ENCODE results near the gene DYRK1A.

Gene DYRK1A

DNA sequence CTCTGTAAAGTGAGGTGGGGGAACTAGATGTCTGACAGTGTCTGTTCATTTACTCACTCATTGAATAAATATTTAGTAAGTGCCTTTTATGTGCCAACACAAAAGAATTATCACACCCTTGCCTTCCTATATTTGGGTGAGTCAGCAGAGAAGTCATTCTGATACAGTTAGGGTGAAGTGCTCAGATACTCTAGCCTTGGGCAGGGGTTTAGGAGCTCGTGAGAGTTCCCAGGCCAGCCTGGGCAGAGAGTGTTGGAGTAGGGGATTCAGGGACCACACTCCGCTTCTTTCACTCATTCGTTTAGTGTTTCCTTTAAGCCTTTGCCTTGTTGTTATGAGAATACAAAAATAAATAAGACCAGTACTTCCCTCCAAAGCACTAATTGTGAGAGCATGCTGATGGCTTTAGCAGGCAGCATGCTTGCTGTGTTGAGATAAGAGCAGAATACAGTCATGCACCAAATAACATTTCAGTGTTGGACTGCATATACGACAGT lies 83.9 kb downstream of the DYRK1A start:
- no peak for DNase-seq

DNA sequence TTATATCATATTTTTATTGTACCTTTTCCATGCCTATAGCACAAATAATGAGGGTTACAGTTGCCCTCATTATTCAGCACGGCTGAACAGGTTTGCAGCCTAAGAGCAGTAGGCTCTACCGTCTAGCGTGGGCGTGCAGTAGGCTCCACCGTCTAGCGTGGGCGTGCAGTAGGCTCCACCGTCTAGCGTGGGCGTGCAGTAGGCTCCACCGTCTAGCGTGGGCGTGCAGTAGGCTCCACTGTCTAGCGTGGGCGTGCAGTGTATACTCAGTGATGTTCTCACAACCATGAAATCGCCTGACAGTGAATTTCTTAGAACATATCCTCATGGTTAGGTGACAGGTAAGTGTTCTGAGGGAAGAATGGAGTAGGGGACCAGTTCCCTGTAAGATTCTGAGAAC lies 84.9 kb downstream of the DYRK1A start:
- no peak for DNase-seq

DNA sequence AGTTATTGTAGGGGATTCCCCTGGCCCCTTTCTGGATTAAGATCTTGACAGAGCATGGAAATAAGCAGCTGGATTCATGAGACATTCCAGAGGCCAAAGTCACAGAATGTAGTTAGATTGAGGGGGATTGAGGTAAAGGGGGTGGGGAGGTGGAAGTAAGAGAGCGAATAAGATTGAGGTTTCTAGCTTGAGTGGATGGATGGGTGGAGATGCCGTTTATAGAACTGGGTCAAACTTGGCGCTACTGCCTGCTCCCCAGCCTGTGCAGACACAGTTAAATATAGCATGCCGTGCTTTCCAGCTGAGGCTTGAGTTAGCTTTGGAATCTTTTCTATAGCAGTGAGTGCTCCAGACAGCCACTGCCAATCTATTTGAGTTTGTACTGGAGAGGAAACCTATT lies 85.7 kb downstream of the DYRK1A start:
- DNase-seq, result no peak

DNA sequence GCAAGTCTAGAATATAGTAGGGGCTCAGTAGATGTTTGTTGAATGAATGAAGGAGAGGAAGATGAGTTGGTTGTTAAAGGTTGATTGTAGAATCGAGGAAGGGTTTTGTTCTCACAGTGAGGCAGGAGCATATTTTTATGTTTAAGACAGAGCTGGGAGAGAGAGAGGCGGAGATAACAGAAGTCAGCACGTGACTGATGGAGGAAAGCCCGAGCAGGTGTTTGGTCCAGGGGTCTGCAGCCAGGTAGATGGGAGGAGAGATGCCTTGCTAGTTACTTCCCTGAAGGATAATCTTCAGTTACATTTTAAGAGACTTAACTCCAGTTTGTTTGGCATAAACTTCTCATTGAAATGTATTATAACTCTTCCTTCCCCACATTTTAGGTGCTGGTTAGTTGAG lies 86.8 kb downstream of the DYRK1A start:
- no peak for DNase-seq

DNA sequence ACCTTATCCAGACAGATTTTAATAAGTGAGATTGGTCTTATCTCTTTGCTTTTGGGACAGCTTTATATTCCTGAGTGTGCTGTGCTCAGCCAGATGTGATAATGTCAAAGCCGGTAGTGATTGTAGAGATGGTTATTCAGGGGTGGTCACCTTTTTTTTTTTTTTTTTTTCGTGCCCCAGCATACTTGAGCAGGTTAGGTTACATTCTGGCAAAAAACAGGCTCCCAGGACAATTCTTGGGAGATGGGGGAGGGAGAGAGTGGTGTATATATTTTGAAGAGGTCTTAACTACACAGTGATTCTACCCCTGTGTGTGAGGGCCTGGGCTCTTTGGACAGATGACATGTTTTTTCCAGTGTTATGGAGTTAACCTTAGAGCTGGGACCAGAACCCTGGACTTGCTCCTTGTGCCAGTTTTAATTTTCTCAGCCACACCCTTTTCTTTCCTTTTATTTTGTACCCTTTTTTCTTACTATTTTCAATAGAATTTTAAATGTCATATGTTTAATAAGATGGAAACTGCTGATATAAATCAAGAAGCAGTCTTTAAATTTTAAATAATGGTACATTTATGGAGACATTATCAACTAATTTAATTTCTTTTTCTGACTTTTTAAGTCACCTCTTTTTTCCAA lies 88.4 kb downstream of the DYRK1A start:
- no peak for DNase-seq

DNA sequence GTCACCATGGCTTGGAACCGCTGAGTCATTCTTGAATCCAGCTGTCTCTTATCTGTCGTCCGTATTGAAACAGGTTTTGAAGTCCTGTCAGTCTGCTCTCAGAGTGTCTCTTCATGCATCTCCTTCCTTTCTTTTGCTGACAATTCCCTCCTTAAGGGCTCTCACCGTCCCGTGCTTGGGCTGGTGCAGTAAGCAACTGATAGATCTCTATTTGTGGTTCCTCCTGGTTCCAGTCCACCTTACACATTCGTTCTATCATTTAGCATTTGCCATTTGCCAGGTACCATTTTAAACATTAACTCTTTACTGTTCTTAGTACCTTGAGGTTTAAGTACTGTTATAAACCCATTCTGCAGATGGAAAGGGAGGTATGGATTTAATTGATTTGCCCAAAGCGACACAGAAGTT lies 88.9 kb downstream of the DYRK1A start:
- DNase-seq, result no peak

DNA sequence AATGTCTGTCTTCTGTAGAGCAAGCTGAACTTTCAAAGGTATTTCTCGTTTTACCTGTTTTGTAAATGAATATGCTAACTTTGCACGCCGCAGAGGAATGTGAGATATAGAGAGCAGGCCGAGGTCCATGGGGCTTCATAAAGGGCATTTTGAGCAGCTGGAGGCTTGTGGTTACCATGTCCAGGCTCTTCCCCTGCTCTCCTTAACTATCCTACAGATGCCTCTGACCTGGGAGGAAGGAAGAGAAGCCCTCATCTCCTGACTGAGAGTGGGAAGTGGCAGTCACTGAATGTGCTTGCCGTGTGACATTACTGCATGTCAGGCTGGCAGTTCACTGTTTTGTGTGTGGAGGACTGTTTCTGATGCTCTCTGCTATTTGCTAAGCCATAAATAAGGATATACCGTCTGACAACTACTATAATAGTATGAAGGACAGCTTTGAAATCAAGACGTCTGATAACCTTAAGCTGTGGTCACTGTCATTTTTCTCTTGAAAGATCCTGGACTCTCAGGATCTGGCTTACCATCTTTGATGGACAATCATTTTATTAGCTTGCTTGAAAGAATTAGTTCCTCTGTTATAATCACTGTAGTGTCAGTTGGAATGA lies 92.2 kb downstream of the DYRK1A start:
- no peak for DNase-seq

DNA sequence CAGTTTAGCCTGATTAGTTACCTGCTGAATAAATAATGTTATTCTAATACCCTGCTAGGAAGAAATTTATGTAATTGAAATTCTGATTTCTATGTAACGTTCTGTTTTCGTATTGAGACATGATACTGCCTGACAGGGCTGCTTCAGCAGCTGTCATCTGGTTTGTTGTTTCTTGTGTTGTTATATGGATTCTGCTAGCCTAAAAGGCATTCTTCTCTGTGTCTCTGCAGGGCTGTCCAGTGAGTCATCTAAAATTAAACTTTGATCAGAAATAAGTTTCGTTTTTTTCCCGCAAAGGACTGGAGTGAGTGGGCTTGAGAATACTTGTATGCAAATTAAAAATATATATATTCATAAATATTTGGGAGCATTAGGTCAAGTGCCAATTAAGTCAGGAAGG lies 93.0 kb downstream of the DYRK1A start:
- DNase-seq, result no peak

DNA sequence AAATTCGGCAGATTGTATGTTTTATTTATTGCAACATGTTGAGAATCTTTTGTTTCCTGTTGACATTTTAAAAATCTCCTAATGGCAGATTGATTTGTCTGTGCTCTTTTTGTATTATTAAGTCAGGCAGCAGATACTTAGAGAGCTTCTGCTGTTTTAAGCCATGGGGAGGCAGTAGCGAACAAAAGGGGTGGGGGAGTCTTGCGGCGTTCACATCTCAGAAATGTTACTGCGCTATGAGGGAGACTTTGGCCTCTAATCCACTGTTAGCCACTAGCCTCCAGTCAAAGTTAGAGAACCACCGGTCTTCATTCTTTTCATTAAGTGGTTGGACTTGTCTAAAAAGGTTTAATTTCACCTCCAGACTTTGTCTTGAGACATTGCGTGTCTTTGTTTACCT lies 93.6 kb downstream of the DYRK1A start:
- no peak for DNase-seq

DNA sequence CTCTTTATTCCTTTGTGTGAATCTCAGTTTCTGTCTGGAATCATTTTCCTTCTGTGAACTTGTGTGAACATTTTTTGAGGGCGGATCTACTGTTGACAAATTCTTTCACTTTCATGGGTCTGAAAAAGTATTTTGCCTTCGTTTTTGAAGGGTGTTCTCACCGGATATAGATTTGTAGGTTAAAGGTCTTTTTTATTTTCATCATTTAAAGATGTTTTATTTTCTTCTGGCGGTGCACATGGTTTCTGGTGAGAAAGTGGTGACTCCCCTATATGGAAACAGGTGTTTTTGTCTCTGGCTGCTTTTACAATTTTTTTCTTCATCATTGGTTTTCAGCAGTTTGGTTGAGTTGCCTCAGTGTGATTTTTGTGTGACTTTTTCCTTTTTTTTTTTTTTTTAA lies 94.9 kb downstream of the DYRK1A start:
- DNase-seq, result no peak

DNA sequence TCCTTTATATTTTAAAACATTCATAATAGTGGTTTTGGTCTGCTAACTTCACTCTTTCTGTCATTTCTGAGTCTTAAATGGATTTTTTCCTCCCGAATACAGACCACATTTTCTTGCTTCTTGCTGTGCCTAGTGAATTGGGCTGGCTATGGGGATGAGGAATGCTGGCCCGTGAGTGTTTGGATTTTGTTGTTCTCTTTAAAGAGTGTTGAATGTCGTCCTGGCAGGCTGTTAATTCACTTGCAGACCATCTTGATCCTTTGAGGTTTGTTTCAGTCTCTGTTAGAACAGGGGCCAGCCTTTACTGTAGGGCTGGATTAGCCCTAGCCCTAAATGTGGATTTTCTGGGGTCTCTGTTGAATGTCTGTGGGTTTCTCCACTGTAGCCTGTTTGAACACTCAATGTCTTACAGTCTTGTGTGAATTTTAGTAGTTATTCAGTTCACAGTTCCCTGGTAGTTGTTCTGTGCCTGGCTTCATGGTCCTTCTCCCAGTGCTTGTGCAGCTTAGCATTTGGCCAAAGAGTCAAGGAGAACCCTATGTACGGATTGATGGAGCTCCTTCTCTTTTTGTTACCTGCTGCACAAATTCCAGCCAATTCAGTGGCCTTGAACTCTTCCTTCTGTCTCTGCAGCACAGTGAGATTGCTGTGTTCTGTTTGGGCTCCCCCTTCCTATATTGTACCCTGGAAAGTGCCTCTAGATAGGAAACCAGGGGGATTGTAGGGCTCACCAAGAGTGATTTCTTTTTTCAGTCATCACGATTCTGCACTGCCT lies 95.7 kb downstream of the DYRK1A start:
- no peak for DNase-seq

DNA sequence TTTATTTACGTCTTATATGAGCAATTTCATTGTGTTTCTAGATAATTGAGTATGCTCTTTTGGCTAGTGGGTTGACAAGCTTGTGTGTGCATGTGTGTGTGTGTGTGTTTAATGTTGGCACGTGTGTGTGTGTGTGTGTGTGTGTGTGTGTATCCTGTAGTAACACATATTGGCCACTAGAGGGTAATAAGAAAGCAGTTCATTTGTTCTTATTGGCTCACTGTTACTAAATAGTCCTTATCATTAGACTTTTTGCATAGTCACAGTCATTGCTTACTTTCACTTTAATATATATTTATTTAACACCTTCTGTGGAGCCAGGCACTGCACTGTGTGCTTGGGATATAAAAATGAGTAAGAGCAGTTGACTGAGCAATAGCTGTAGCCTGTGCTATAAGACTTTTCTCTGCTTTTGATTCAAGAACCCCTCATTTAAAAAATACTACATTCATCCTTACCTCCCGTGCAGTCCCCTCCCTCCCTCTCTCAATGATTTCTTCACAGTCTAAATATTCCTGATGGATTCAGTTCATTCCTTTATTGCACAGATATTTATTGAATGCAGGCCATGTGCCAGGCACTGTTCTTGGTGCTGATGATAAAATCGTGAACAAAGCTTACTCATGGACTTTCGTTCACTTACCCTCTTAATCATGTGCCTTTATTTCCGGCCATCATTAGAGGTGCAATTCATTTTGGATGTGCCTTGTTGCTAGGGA lies 96.7 kb downstream of the DYRK1A start:
- DNase-seq, result no peak

DNA sequence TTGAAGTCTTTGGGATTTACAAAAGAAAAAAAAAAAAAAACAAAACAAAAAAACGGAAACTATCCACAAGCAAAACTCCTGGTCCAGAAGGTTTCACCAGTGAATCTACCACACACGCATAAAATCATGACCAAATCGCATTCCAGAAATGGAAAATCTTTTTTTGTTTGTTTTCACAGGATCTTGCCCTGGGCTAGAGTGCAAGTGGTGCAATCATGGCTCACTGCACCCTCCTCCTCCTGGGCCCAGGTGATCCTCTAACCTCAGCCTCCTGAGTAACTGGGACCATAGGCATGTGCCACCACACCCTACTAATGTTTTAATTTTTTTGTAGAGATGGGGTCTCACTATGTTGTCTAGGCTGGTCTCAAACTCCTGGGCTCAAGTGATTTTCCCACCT lies 100.5 kb downstream of the DYRK1A start:
- DNase-seq, result no peak

DNA sequence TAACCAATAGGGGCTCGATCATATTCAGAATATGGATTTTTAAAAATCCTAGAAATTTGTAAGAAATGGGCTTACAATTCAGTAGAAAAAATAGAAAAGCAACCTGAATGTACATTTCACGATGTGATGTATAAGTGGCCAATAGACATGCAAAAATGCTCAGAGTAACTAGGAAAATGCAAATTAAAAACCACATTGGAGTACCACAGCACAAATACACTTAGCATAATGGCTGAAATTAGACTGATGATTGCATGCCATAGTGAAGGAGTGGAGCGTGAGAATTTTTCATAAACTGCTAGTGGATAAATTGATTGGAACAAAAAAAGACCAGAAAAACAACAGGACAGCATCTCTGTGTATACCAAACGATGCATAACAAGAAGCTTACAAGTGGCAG lies 102.3 kb downstream of the DYRK1A start:
- DNase-seq, result no peak

DNA sequence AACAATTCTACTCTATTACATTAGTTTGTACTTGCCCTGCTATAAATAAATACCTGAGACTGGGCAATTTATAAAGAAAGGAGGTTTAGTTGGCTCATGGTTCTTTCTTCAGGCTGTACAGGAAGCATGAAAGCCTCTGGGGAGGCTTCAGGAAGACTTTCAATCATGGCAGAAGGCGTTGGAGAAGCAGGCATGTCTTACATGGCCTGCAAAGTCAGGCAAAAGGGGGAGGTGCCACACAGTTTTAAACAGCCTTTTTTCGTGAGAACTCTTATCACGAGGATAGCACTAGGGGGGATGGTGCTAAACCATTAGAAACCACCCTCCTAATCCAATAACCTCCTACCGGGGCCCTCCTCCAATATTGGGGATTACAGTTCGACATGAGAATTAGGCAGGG lies 102.9 kb downstream of the DYRK1A start:
- DNase-seq, result no peak

DNA sequence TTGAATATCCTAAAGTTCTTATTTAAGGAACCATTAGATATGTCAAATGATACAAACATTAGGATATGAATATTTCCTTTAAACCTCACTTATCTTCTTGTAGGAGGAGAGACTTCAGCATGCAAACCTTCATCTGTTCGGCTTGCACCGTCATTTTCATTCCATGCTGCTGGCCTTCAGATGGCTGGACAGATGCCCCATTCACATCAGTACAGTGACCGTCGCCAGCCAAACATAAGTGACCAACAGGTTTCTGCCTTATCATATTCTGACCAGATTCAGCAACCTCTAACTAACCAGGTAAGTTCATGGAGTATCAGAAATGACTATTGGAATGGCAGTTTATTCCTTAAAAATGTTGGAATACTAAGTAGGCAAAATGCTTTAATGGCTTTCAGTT lies 106.0 kb downstream of the DYRK1A start:
- no peak for DNase-seq

DNA sequence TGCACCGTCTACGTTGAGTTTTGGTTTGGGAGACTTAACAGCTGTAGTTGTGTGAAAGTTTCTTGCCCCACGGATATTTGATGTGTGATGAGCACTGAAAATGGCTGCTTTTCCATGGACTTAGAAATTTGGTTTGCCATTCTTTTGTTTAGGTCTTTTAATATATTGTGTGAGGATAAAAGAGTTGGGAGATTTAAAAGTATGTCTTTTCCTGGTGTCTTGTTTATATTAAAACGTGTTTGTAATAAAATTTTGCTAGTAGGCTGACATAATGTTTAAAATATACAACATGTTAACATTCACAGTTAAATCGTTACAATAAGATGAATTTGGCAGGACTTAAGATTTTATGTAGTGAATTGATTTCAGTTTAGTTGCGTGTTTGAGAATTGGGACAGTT lies 106.9 kb downstream of the DYRK1A start:
- DNase-seq, result no peak

DNA sequence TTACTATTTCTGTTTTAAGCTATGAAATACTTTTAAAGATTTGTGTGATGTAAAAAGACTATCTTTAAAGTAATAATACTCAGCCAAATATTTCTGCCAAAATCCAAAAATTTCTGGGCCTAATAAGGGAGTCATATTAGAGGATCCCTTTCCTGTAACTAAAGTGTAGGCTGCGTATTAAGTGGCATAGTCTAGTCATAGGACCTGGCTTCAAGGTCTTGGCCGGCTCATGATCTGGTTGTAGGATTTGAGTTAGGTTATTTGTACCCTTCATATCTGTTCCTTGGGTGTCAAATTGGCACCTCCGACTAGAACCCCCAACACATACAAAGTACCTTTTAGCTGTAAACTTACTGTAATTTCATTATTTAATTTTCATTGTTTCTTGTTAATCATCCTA lies 107.8 kb downstream of the DYRK1A start:
- no peak for DNase-seq

DNA sequence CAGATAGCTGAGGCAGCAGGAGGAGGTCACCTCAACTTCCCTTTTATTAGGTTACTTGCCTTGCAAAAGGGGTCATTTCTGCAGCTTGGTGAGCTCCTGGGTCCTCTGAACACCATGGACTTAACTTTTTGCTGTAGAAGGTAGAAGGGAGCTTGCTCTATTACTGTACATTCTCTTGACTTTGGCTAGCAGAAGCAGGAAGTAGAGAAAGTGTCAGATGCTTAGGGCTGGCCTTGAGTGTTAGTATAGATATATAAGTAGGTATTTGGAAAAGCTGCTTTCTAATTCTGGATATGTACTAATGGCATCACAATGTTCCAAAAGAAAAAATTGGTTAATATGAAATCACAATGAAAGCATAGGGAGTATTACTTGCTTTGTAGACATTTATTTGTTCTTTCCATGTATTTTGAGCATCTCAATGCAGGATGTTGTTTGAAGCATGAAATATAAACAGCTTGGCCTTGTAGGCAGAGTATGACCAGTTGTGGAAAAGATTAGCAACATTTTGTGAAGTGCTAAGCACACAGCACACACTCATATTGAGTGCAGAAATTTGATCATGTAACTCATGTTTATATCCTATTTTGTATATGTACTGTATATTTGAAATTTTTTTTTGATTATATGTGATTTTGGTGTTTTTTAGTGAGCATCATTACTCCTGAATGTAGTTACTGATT lies 108.8 kb downstream of the DYRK1A start:
- no peak for DNase-seq

DNA sequence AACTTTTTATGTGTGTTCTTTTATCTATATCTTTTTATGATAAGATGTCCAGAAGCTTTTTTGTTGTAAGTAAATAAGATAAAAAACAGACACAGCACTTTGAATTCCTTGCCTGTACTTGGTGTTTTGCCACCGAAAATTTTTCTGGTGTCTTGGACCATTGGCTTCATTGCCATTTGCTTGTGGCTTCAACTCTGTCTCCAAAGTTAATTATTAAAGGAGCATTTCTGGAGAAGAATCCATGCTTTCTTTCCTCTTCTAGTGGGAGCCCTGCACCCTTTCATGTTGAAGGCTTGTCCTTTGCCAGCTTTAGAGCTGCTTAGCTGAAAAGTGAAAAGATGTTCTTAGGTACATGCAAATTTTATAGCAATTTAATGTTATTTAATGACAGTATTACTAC lies 112.2 kb downstream of the DYRK1A start:
- DNase-seq, result no peak

DNA sequence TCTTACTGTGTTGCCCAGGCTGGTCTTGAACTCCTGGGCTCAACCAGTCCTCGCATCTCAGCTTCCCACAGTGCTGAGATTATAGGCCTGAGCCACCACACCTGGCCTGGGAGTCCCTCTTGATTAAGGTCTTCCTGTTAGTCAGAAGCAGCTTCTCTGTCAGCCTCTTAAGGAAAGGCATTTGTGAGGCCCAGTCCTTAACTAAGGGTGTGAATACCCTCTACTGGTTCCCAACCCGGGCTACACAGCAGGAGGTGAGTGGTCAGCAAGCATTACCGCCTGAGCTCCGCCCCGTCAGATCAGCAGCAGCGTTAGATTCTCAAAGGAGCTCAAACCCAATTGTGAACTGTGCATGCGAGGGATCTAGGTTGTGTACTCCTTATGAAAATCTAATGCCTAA lies 117.2 kb downstream of the DYRK1A start:
- no peak for DNase-seq

DNA sequence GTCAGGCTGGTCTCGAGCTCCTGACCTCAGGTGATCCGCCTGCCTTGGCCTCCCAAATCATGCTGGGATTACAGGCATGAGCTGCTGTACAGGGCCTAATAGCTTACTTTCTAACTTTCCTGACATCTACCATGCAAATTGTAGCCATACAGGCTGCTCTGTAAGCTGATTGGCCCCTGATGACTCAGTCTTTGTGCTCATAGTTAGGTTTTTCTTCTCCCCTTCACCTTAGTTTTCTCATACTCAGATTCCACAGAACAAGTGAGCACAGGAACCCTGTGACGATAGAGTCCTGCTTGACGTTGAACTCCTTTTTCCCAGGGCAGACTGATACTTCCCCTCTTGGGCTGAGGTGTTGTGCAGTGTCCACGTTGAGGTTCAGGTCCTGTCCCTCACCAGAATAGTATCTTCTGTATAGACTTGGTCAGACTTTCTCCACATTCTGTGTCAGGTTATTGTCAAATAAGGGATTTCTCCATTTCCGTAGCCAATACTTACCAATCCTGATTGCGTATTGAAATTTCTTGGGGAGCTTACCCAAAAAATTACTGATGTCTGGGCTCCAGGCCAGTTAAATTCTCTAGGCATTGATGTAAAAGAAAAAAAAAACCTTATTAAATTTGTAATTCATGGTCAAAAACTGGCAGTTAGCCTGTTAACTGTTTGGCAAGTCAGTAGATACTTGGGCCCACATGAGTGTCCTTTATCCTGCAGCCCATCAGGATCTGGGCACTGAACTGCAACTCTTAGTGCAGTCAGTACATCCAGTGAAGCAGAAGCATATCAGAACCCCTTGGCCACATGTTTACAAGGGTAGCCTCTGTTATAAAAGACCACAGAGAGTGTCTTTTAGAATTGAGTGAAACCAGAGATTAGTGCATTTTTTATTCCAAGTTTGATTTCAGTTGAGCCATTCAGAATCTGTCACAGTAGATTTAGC lies 118.2 kb downstream of the DYRK1A start:
- no peak for DNase-seq
